Spleen (tissue), 11 donors: ENCODE measurements around the gene PDZD2. TPM values are rescaled to one million over a fixed set of nuclear protein-coding genes. Genes with fewer than 3 reads are reported as not detected.
"Not testable (repeated sequence)": the region's sequence is repeated elsewhere in the genome, so short reads cannot be mapped to it uniquely, and the experiment has no call there.

Experiments used
- DNase-seq: peaks from one replicate; pipeline ENCODE4 v3.0.0-alpha.2; 2020
- H3K27ac ChIP-seq, 8 donors: fragments of 200-600 bp; sonication (generic) in 7 of 8; 1 replicate in 4 of 8; 2 replicates in 4 of 8; pipeline versions ENCODE4 v1.5.0 to v1.8.0; 2016 to 2021; ENCODE audit warnings: inconsistent platforms in 4 of 8, mild to moderate bottlenecking in 4 of 8, moderate library complexity in 1 of 8
- H3K27me3 ChIP-seq, 7 donors: fragments of 200-600 bp; sonication (generic) in 6 of 7; replicated peaks in 1 of 7; 1 replicate in 4 of 7; 2 replicates in 3 of 7; pipeline versions ENCODE4 v1.5.0 to v1.8.0; 2016 to 2021; ENCODE audit warnings: inconsistent platforms in 3 of 7, mild to moderate bottlenecking in 1 of 7
- H3K36me3 ChIP-seq, 6 donors: fragments of 200-600 bp; sonication (generic) in 5 of 6; 1 replicate in 4 of 6; 2 replicates in 2 of 6; pipeline versions ENCODE4 v1.5.0 to v1.8.0; 2016 to 2021; ENCODE audit warnings: inconsistent platforms in 2 of 6
- H3K4me1 ChIP-seq, 6 donors: fragments of 200-600 bp; sonication (generic) in 5 of 6; 1 replicate in 3 of 6; 2 replicates in 3 of 6; pipeline versions ENCODE4 v1.5.0 to v1.8.0; 2016 to 2021; ENCODE audit warnings: inconsistent platforms in 3 of 6
- H3K4me3 ChIP-seq, 8 donors: fragments of 200-600 bp; sonication (generic) in 7 of 8; 1 replicate in 4 of 8; 2 replicates in 4 of 8; pipeline versions ENCODE4 v1.5.0 to v1.8.0; 2016 to 2021; ENCODE audit warnings: inconsistent platforms in 4 of 8, mild to moderate bottlenecking in 4 of 8, moderate library complexity in 2 of 8
- H3K9me3 ChIP-seq, 8 donors: fragments of 200-600 bp; sonication (generic) in 7 of 8; 1 replicate in 4 of 8; 2 replicates in 4 of 8; pipeline versions ENCODE4 v1.5.0 to v1.8.0; 2016 to 2021; ENCODE audit warnings: inconsistent platforms in 4 of 8
- CTCF ChIP-seq, 11 experiments: fragments of 200-600 bp in 7 of 11; fragments of 450-650 bp in 4 of 11; sonication (generic) in 4 of 11; IDR thresholded peaks in 8 of 11; conservative IDR thresholded peaks in 3 of 11; 1 replicate in 7 of 11; 2 replicates in 4 of 11; pipeline versions ENCODE4 v1.4.0 to v1.8.0; 2016 to 2021; ENCODE audit warnings: antibody characterized with exemption in 11 of 11, inconsistent platforms in 4 of 11, mild to moderate bottlenecking in 1 of 11
- POLR2A ChIP-seq, 3 donors: fragments of 450-650 bp; IDR thresholded peaks; one replicate each; pipeline ENCODE4 v1.5.1; 2017; ENCODE audit warnings: antibody characterized with exemption in 3 of 3, mild to moderate bottlenecking in 1 of 3
- POLR2AphosphoS5 ChIP-seq, 3 donors: sonication (generic); formaldehyde crosslinking; IDR thresholded peaks; one replicate each; pipeline ENCODE4 v1.5.1; 2017; ENCODE audit warnings: antibody characterized with exemption in 3 of 3
- WGBS, 5 donors: extraction: QIAGEN DNeasy Blood & Tissue Kit in 3 of 5; methylation state at CpG; one replicate each; pipeline versions ENCODE4 v1.1.5 to v1.1.7; 2013 to 2018; 5-methylcytosine and 5-hydroxymethylcytosine counted together
- intact Hi-C: fragments of 100-400 bp; cut with DNase I; formaldehyde crosslinking; loops from one replicate; pipeline ENCODE4 v1.15.0; 2023; ENCODE audit warnings: low total_unique reads
- polyA plus RNA-seq, 3 donors: library from polyadenylated mRNA; stranded (reverse); fragments of 200-250 nt; gene quantifications; one replicate each; pipeline ENCODE4 v1.2.1, GENCODE V29; 2013
- total RNA-seq, 7 donors: library from RNA; depleted of rRNA in 3 of 7; stranded (reverse); fragments of >200 nt in 3 of 7; fragmentation: NEBNext Ultra II Directional in 4 of 7; extraction: Animal tissue kit (Norgen Biotek cat#: 25700) in 4 of 7; gene quantifications; one replicate each; pipeline versions ENCODE4 v1.1.0 to v1.2.1, GENCODE V29; 2016 to 2021
- donor health status: healthy with polysubstance abuse.
- donor health status: DM: no; HTN: no; CAD: no; lungs with moderate emphysema.
- donor health status: DM: no; HTN: no; CAD: no.
- donor health status: Bipolar disorder and iron deficiency.
- donor health status: healthy.
- donor health status: DM: no; HTN: no; CAD: no.
- donor health status: DM: yes; HTN: yes; CAD: no.

Gene PDZD2
- total and polyA plus RNA-seq, 10 donors, result 0.09 to 4.7 (median 2.4) TPM

DNA sequence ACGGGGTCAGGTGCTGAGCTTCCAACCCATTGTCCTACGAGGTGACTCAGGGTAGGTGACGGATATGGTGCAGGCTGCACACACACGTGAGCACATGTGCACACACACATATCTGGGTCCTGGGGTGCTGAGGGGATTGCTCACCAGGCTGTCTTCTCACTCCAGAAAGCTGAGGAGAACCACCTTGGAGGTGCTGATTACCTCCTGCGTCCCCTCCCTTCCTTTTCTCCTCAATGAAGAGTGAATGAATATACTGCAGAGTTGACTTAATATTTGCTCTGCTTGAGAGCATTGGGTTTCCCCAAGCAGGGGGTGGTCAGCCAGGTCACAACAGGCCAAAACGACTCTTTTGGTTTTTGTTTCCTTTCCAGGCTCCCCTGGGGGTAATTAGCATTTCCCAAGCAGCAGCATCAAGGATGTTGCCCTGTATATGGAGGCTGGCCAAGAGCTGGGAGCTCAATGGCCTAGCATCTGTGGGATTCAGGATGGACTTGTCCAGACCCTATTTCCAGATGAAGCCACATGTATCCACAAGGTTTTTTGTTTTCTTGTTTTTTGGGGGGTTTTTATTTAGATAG, 49.7 kb downstream of the PDZD2 start:
- Histone ChIP-seq H3K27me3 (no peaks in the 10 kb centered on the region), H3K27ac (no peak overlapping the region), H3K9me3 (no peaks in the 10 kb centered on the region), H3K4me3 (no peak overlapping the region), H3K4me1 (no peaks in the 10 kb centered on the region), H3K36me3 (no peaks in the 10 kb centered on the region)
- intact Hi-C loops, result no loop called here
- 53 to 82% (median 70%) methylated on average over 6 of the region's 6 CpGs for WGBS, 5 donors
- TF ChIP-seq POLR2A (IDR thresholded peaks at IDR 0.05) (no peak), CTCF (IDR thresholded peaks at IDR 0.05 in 8 of 11, conservative IDR thresholded peaks at IDR 0.05 in 3 of 11) (no peak), POLR2AphosphoS5 (IDR thresholded peaks at IDR 0.05) (no peak)
- DNase-seq, result no peak

GRCh38 chr5:31691408-31691807, 52.5 kb downstream of the PDZD2 start:
- H3K36me3 ChIP-seq, H3K27me3 ChIP-seq, H3K4me3 ChIP-seq, intact Hi-C loops, DNase-seq, H3K4me1 ChIP-seq, H3K9me3 ChIP-seq, H3K27ac ChIP-seq: not testable (repeated sequence)
- 91 to 96% (median 94%) methylated on average over 6 of the region's 6 CpGs for WGBS, 5 donors

DNA sequence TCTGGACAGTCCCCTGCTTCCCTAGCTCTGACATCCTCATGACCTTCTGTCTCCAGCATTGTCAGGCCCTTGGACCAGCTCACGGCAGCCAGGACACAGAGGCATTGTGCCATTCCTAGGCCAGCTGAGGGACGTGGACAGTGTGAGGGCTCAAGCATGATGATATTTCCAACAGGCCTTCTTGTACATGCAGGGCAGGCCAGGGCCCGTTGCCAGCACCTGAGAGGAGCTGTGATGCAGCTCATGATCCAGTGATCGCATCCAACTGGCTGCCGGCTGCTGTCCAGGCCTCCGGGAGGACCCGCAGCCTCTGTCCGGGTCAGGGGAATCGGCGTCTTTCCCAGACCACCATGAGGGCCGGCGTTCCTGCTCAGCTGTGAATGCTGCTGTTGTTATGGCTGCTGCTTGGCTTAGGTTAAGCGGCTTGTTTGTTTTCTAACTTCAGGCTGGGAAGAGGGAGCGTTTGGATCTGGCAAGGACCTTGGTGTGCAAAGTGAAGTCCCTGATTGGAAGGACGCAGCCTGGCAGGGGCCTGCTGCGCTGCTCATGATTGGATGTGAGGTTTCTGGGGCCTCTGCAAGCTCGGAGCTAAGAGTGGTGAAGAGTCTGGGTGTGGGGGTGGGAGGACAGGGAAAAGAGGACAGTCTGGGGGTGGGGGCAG, 53.8 kb downstream of the PDZD2 start:
- H3K27ac ChIP-seq, result no peak overlapping the region
- H3K4me3 ChIP-seq, result no peak overlapping the region
- no peaks in the 10 kb centered on the region for H3K9me3 ChIP-seq
- H3K36me3 ChIP-seq, result no peaks in the 10 kb centered on the region
- intact Hi-C loops, result no loop called here
- no peaks in the 10 kb centered on the region for H3K27me3 ChIP-seq
- no peak for DNase-seq
- no peaks in the 10 kb centered on the region for H3K4me1 ChIP-seq
- TF ChIP-seq POLR2AphosphoS5 (IDR thresholded peaks at IDR 0.05), result no peak
- no peak for TF ChIP-seq CTCF (IDR thresholded peaks at IDR 0.05 in 8 of 11, conservative IDR thresholded peaks at IDR 0.05 in 3 of 11)
- TF ChIP-seq POLR2A (IDR thresholded peaks at IDR 0.05), result no peak
- 91 to 93% (median 92%) methylated on average over 15 to 17 of the region's 17 CpGs for WGBS, 5 donors

DNA sequence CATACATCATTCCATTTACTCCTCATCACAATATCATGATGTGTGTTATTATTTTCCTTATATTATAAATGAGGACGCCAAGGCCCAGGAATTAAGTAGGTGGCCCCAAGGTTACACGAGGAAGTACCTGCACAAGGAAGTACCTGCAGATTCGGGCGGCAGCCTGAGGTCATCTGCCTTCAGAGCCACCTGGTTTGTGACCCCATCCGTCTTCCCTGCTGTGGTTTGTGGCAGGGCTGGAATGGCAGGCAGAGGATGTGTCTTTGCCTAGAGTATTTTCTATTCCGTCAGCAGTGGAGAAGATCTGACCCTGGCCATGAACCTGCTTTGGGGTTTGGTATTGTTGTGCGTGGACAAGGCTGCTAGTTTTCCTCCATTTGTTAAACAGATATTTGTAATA, 59.7 kb downstream of the PDZD2 start:
- Histone ChIP-seq H3K36me3 (no peaks in the 10 kb centered on the region), H3K4me1 (no peaks in the 10 kb centered on the region), H3K27me3 (no peaks in the 10 kb centered on the region), H3K9me3 (no peaks in the 10 kb centered on the region), H3K27ac (no peak overlapping the region), H3K4me3 (no peak overlapping the region)
- DNase-seq, result no peak
- WGBS, 5 donors, result 73 to 81% (median 80%) methylated on average over 7 of the region's 7 CpGs
- intact Hi-C loops, result no loop called here
- no peak for TF ChIP-seq POLR2A (IDR thresholded peaks at IDR 0.05)
- TF ChIP-seq CTCF (IDR thresholded peaks at IDR 0.05 in 8 of 11, conservative IDR thresholded peaks at IDR 0.05 in 3 of 11), result no peak
- no peak for TF ChIP-seq POLR2AphosphoS5 (IDR thresholded peaks at IDR 0.05)
